ENCODE results near the gene ABRACL. TPM values are rescaled to one million over a fixed set of nuclear protein-coding genes. Genes with fewer than 3 reads are reported as not detected.
"Not testable (repeated sequence)": the region's sequence is repeated elsewhere in the genome, so short reads cannot be mapped to it uniquely, and the experiment has no call there.

Gene ABRACL
- total RNA-seq, 1 donor, result 43.7 TPM

GRCh38 chr6:139028215-139028657, 309 bp upstream of the ABRACL start:
- Histone ChIP-seq H3K4me3 (ENCODE audit: low read length) (peak overlapping the region; percentile 92), H3K9me3 (ENCODE audit: low read depth, low read length) (no peaks in the 10 kb centered on the region), H3K27me3 (ENCODE audit: insufficient read depth, low read length) (no peaks in the 10 kb centered on the region), H3K4me1 (ENCODE audit: insufficient read depth, low read length) (peaks cover 39% of the 10 kb centered on the region)

- Histone ChIP-seq H3K4me1 (ENCODE audit: insufficient read depth, low read length) (peaks cover 41% of the 10 kb centered on the region), H3K9me3 (ENCODE audit: low read depth, low read length) (no peaks in the 10 kb centered on the region), H3K4me3 (ENCODE audit: low read length) (peak overlapping the region; percentile 92), H3K27me3 (ENCODE audit: insufficient read depth, low read length) (no peaks in the 10 kb centered on the region)
These were observed 1.1 kb downstream of the ABRACL start for GRCh38 chr6:139029470-139030227.

GRCh38 chr6:139030228-139030963, 1.9 kb downstream of the ABRACL start:
- Histone ChIP-seq H3K27me3 (ENCODE audit: insufficient read depth, low read length) (no peaks in the 10 kb centered on the region), H3K9me3 (ENCODE audit: low read depth, low read length) (no peaks in the 10 kb centered on the region), H3K4me3 (ENCODE audit: low read length) (peak overlapping the region; percentile 92), H3K4me1 (ENCODE audit: insufficient read depth, low read length) (peaks cover 41% of the 10 kb centered on the region)

GRCh38 chr6:139037490-139037889, 8.9 kb downstream of the ABRACL start:
- no peak overlapping the region for H3K4me3 ChIP-seq (ENCODE audit: low read length)
- no peaks in the 10 kb centered on the region for H3K27me3 ChIP-seq (ENCODE audit: insufficient read depth, low read length)
- H3K4me1 ChIP-seq (ENCODE audit: insufficient read depth, low read length), result peaks cover 7% of the 10 kb centered on the region
- no peaks in the 10 kb centered on the region for H3K9me3 ChIP-seq (ENCODE audit: low read depth, low read length)

DNA sequence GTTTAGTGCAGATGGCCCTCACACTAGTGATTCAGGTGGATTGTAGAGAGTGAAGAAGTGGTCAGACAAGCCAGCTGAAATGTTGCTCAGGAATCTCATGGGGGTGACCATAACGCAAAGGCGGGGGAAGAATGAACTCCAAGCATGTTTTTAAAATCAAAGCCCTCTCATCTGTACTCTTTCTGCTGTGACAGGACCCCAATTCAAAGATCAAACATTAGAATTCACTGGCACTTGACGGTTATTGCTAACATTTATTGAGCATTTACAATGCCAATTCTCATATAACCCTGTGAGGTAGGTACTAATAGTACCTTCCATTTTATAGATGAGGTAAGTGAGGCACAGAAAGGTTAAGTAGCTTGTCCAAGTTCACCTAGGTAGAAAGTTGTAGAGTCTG, 15.7 kb downstream of the ABRACL start:
- Histone ChIP-seq H3K27me3 (ENCODE audit: insufficient read depth, low read length) (no peaks in the 10 kb centered on the region), H3K9me3 (ENCODE audit: low read depth, low read length) (no peaks in the 10 kb centered on the region), H3K4me1 (ENCODE audit: insufficient read depth, low read length) (no peaks in the 10 kb centered on the region), H3K4me3 (ENCODE audit: low read length) (no peak overlapping the region)

- no peaks in the 10 kb centered on the region for H3K27me3 ChIP-seq (ENCODE audit: insufficient read depth, low read length)
- no peak overlapping the region for H3K4me3 ChIP-seq (ENCODE audit: low read length)
- no peaks in the 10 kb centered on the region for H3K4me1 ChIP-seq (ENCODE audit: insufficient read depth, low read length)
- no peaks in the 10 kb centered on the region for H3K9me3 ChIP-seq (ENCODE audit: low read depth, low read length)
These were observed 19.1 kb downstream of the ABRACL start for GRCh38 chr6:139047677-139048076.

DNA sequence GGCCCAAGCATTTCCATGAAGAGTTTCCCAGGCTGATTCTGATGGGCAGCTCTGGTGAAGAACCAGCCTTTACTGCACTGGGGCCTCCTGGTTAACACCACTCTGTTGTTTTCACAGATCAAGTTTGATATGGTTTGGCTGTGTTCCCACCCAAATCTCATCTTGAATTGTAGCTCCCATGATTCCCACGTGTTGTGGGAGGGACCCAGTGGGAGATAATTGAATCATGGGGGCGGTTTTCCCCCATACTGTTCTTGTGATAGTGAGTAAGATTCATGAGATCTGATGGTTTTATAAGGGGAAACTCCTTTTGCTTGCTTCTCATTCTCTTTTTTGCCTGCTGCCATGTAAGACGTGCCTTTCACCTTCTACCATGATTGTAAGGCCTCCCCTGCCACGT, 20.4 kb downstream of the ABRACL start:
- not testable (repeated sequence) for H3K9me3 ChIP-seq (ENCODE audit: low read depth, low read length); H3K4me1 ChIP-seq (ENCODE audit: insufficient read depth, low read length); H3K27me3 ChIP-seq (ENCODE audit: insufficient read depth, low read length); H3K4me3 ChIP-seq (ENCODE audit: low read length)

DNA sequence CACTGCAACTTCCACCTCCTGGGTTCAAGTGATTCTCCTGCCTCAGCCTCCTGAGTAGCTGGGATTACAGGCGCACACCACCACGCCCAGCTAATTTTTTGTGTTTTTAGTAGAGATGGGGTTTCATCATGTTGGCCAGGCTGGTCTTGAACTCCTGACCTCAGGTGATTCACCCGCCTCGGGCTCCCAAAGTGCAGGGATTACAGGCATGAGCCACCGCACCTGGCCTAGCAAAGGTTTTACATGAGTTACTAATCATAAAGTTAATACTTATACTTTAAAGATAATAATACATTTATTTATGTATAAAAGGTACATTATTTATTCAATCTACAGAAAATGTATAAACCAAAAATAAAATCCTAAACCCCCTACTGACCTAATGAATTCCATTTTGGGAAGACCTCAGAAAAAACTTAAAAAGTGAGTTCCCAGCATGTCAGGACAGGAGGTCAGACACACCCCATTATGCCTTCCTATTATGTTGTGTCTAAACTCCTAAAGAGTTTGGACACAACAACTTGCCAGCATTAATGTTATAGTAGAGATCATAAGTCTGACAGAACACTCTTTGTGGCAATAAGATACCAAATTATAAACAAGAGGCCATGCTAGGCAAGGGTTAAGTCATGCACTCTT, 21.7 kb downstream of the ABRACL start:
- H3K27me3 ChIP-seq (ENCODE audit: insufficient read depth, low read length); H3K9me3 ChIP-seq (ENCODE audit: low read depth, low read length); H3K4me3 ChIP-seq (ENCODE audit: low read length); H3K4me1 ChIP-seq (ENCODE audit: insufficient read depth, low read length): not testable (repeated sequence)

GRCh38 chr6:139050770-139051313, 22.3 kb downstream of the ABRACL start:
- Histone ChIP-seq H3K27me3 (ENCODE audit: insufficient read depth, low read length) (no peaks in the 10 kb centered on the region), H3K4me3 (ENCODE audit: low read length) (no peak overlapping the region), H3K4me1 (ENCODE audit: insufficient read depth, low read length) (no peaks in the 10 kb centered on the region), H3K9me3 (ENCODE audit: low read depth, low read length) (no peaks in the 10 kb centered on the region)

- no peaks in the 10 kb centered on the region for H3K9me3 ChIP-seq (ENCODE audit: low read depth, low read length)
- H3K4me3 ChIP-seq (ENCODE audit: low read length), result no peak overlapping the region
- H3K27me3 ChIP-seq (ENCODE audit: insufficient read depth, low read length), result no peaks in the 10 kb centered on the region
- no peaks in the 10 kb centered on the region for H3K4me1 ChIP-seq (ENCODE audit: insufficient read depth, low read length)
These were observed 23.0 kb downstream of the ABRACL start for GRCh38 chr6:139051396-139052060.

GRCh38 chr6:139053382-139053781, 24.8 kb downstream of the ABRACL start:
- no peaks in the 10 kb centered on the region for H3K4me1 ChIP-seq (ENCODE audit: insufficient read depth, low read length)
- no peaks in the 10 kb centered on the region for H3K27me3 ChIP-seq (ENCODE audit: insufficient read depth, low read length)
- no peak overlapping the region for H3K4me3 ChIP-seq (ENCODE audit: low read length)
- no peaks in the 10 kb centered on the region for H3K9me3 ChIP-seq (ENCODE audit: low read depth, low read length)

DNA sequence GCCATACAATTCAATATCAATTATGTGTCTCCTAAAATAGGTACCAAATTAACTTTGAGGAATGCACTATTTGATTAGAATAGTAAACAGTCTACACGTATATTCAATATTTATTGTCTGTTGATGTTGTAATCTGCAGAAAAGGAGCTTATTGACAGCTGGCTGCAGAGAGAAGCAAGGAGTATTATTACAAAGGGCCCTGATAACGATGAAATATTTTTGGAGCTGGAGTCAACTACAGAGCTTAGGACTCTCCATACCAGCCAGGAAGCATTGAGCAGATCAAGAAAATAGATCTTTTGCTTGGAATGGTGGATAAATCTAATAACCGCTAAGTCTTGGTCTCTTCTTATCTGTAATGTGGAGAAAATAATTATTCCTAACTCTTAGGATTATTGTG, 25.5 kb downstream of the ABRACL start:
- no peaks in the 10 kb centered on the region for H3K4me1 ChIP-seq (ENCODE audit: insufficient read depth, low read length)
- no peak overlapping the region for H3K4me3 ChIP-seq (ENCODE audit: low read length)
- no peaks in the 10 kb centered on the region for H3K9me3 ChIP-seq (ENCODE audit: low read depth, low read length)
- no peaks in the 10 kb centered on the region for H3K27me3 ChIP-seq (ENCODE audit: insufficient read depth, low read length)

GRCh38 chr6:139055709-139056108, 27.2 kb downstream of the ABRACL start:
- Histone ChIP-seq H3K4me1 (ENCODE audit: insufficient read depth, low read length) (no peaks in the 10 kb centered on the region), H3K27me3 (ENCODE audit: insufficient read depth, low read length) (no peaks in the 10 kb centered on the region), H3K9me3 (ENCODE audit: low read depth, low read length) (no peaks in the 10 kb centered on the region), H3K4me3 (ENCODE audit: low read length) (no peak overlapping the region)

DNA sequence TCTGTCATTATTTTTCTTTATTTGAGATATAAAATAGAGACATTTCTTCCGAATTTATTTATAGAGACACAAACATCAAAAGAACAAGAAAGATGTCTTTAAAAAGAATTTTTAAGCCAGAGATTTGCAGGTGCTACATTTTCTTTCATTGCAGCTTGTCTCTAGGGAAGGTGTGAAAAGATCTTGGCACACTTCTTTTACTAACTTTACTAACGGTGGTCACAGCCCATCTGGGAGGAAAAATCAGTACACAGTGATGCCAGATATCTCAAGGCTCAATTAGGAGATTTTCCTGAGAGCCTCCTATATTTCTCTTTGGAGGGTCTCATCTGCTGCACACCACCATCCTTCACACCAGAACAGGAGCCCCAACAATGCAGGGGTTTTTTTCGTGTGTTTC, 29.5 kb downstream of the ABRACL start:
- Histone ChIP-seq H3K4me3 (ENCODE audit: low read length) (no peak overlapping the region), H3K4me1 (ENCODE audit: insufficient read depth, low read length) (no peaks in the 10 kb centered on the region), H3K27me3 (ENCODE audit: insufficient read depth, low read length) (no peaks in the 10 kb centered on the region), H3K9me3 (ENCODE audit: low read depth, low read length) (no peaks in the 10 kb centered on the region)

DNA sequence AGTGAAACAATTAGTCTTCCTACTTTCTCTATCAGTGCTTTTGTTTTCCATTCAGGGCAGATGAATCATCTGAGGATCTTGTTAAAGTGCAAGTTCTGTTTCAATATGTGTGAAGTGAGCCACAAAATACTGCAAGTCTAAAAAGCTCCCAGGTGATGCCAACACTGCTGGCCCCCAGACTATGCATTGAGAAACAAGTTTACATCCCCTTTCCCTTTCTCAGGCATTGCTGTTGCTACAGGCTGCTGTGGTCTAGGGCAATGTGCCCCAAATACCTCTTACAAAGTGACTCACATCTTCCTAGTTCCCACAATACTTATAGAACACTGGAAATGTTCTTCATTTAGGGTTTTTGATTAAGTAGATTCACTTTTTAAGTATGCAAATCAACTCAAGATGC, 31.8 kb downstream of the ABRACL start:
- Histone ChIP-seq H3K9me3 (ENCODE audit: low read depth, low read length) (no peaks in the 10 kb centered on the region), H3K27me3 (ENCODE audit: insufficient read depth, low read length) (no peaks in the 10 kb centered on the region), H3K4me3 (ENCODE audit: low read length) (no peak overlapping the region), H3K4me1 (ENCODE audit: insufficient read depth, low read length) (no peaks in the 10 kb centered on the region)
